NCI-H748 (cell line): ENCODE results near the gene ASPDH.
A peak's percentile ranks its signal among the peaks of the same experiment; 100 is the strongest.
"Not testable (repeated sequence)": the region's sequence is repeated elsewhere in the genome, so short reads cannot be mapped to it uniquely, and the experiment has no call there.

Source experiments
- DNase-seq: peaks from one replicate; lab custom pipeline; 2025; ENCODE audit not compliant: unreplicated experiment; lab: John Stamatoyannopoulos, UW

Gene ASPDH

GRCh38 chr19:50548191-50549058, 34.7 kb upstream of the ASPDH start:
- no peak for DNase-seq

- DNase-seq = no peak
Observed at GRCh38 chr19:50547385-50548190, 33.9 kb upstream of the ASPDH start.

GRCh38 chr19:50546527-50547221, 33.0 kb upstream of the ASPDH start:
- DNase-seq = no peak

GRCh38 chr19:50542943-50543342, 29.2 kb upstream of the ASPDH start:
- no peak for DNase-seq

GRCh38 chr19:50537769-50538230, 24.1 kb upstream of the ASPDH start:
- peak; percentile 85 for DNase-seq

GRCh38 chr19:50537306-50537685, 23.6 kb upstream of the ASPDH start:
- no peak for DNase-seq

- DNase-seq = no peak
Observed at GRCh38 chr19:50536662-50537305, 23.1 kb upstream of the ASPDH start.

- no peak for DNase-seq
Observed at GRCh38 chr19:50535672-50536187, 22.0 kb upstream of the ASPDH start.

GRCh38 chr19:50534478-50534877, 20.8 kb upstream of the ASPDH start:
- no peak for DNase-seq

GRCh38 chr19:50532952-50533351, 19.2 kb upstream of the ASPDH start:
- DNase-seq = no peak

- no peak for DNase-seq
Observed at GRCh38 chr19:50531171-50531612, 17.5 kb upstream of the ASPDH start.

GRCh38 chr19:50528052-50528451, 14.3 kb upstream of the ASPDH start:
- DNase-seq = not testable (repeated sequence)

- no peak for DNase-seq
Observed at GRCh38 chr19:50522881-50523280, 9.2 kb upstream of the ASPDH start.

- DNase-seq = no peak
Observed at GRCh38 chr19:50520822-50521465, 7.2 kb upstream of the ASPDH start.

GRCh38 chr19:50519006-50519575, 5.4 kb upstream of the ASPDH start:
- no peak for DNase-seq

GRCh38 chr19:50518091-50519005, 4.6 kb upstream of the ASPDH start:
- DNase-seq = no peak

GRCh38 chr19:50517704-50518075, 4.0 kb upstream of the ASPDH start:
- DNase-seq = no peak

- DNase-seq = no peak
Observed at GRCh38 chr19:50516964-50517703, 3.4 kb upstream of the ASPDH start.
